Occipital lobe (tissue), 3 donors: ENCODE results near the gene TMIGD1. TPM values are rescaled to one million over a fixed set of nuclear protein-coding genes. Genes with fewer than 3 reads are reported as not detected.

Experiments
- DNase-seq: peaks from one replicate; lab custom pipeline; 2025; lab: John Stamatoyannopoulos, UW
- small RNA-seq: library from RNA; depleted of rRNA; stranded (forward); fragments of <200 nt; gene quantifications from one replicate; pipeline ENCODE3, GENCODE V24; 2014
- total RNA-seq: library from RNA; depleted of rRNA; stranded (reverse); fragments of >200 nt; gene quantifications from one replicate; pipeline ENCODE4 v1.2.3, GENCODE V29; 2014

The TMIGD1 gene
- total RNA-seq, 1 donor from 2014 or later, result not detected

DNA sequence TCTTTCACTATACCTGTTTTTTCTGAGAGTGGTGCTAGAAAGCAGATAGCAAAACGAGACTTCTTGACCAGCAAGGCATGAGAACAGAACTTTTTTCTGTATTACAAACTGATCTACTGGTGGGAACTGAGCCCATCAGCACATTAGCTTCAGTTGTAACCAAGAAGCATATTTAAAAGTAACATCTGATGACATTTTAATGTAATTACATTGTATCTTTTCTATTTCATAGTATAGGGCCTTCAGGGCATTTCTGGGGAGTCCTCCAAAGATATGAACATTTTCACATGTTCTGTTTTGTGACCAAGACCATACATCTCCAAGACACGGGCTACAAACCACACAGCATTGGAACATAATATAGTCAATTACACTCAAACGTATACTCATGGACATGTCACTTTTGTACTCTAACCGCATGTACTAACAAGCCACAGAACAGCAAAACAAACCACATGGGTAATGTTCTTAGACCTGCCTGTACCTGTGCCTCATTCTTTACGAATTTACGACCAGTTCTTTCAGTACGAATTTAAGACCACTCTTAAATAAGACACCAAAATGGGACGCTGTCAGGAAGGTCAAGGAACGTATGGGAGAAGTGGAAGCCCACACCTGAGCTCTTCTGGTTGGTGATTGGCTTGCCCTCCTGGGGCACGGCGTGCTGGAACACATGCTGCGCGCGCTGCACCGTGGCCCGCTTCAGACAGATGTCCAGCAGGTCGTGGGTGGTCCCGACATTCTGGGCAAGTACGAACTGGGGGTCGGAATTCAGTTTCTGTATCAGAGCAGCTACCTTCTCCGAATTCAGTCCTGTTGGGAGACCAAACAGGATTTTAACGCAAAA lies 42.9 kb downstream of the TMIGD1 start:
- no peak for DNase-seq

DNA sequence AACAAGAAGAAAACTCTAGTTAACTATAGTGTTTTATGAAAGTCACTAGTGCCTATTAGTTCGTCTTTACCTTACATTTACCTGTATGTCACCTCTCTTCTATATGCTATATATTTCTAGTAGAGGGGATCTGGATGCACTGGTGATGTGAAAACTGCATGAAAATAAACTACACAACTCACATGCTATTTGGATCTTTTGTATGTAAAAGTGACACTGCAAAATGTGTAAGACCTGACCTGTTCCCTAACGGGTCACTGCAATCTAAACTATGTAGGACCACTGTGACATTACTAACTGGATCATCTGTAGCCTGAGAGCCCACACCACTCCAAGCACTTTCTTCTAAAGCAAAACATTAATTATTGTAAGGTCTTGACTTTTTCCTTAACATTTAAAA lies 43.8 kb downstream of the TMIGD1 start:
- DNase-seq, result no peak

DNA sequence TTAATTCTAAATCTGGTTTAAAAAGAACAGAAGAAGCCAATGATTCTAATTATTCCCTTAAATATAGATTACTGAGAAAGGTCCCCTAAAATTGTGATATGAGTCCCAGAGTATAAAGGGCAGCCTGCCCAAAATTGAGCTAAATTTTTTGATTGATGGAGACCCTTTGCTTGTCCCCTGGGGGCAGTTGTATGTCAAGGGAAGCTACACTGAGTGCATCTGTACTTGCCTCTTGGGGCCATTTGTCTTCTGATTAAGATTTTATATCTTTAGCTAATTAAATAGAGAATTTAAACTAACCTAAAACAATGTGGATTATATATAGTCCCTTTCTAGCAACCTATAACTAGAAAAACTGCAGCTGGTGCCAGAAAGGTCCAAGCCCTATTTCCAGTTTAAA lies 54.7 kb downstream of the TMIGD1 start:
- no peak for DNase-seq

DNA sequence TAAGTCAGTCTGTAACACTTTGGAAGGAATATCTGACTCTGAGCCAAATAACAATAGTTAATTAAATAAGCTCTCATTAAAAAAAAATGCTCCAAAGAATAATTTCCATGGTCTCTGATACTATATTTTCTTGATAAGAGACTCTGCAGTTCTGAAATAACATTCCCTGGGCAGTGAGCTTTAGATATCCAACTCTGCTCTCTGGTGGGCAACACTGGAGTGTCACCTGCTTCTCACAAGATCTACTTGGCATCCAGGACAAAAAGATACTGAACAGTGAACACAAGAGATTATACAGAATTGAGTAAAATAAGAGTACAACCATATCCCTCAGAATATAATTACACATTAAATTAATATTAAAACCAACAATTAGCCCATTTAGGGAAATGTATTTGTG lies 55.8 kb downstream of the TMIGD1 start:
- DNase-seq, result no peak

DNA sequence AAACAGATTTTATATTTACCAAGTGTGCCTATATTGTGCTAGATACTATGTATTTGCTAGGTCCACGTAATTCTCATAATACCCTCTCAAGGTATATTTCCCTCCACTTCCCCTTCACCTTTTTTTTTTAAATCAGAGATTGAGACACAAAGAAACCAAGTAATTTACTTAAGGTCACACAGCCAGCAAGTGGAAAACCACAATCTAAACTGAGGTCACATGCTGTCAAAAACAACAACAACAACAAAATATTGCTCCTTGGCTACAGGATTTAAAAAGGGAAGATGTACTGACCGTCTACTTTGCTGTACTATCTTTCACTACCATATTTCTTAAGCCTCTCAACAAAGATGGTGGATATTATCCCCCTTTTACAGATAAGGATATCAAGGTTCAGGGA lies 57.9 kb downstream of the TMIGD1 start:
- DNase-seq, result no peak

DNA sequence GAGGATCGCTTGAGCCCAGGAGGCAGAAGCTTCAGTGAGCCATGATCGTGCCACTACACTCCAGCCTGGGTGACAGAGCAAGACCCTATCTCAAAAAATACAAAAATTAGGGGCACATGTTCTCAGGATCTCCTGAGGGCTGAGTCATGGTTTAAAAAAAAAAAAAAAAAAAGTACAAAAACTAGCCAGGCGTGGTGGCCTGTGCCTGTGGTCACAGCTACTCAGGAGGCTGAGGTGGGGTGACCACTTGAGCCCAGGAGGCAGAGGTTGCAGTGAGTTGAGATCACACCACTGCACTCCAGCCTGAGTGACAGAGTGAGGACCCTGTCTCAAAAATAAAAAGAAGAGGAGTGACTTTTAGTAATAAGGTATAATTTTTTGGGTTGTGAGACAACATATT lies 59.0 kb downstream of the TMIGD1 start:
- no peak for DNase-seq

DNA sequence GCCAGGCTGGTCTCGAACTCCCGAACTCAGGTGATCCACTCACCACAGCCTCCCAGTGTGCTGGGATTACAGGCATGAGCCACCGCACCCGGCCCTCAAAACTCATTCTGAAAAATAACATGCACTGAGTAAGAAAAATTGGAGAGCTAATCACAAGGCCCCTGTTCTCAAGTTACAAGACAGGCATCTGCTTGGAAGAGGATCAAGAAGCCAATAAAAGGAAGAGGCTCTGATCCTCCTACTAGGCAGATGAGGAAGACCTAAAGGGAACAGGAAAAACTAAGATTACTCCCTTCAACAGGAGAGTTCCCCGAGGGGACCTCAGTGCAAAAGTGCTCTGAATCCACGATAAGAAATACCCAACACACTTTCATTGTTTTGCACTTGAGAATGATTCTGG lies 60.5 kb downstream of the TMIGD1 start:
- DNase-seq, result no peak

DNA sequence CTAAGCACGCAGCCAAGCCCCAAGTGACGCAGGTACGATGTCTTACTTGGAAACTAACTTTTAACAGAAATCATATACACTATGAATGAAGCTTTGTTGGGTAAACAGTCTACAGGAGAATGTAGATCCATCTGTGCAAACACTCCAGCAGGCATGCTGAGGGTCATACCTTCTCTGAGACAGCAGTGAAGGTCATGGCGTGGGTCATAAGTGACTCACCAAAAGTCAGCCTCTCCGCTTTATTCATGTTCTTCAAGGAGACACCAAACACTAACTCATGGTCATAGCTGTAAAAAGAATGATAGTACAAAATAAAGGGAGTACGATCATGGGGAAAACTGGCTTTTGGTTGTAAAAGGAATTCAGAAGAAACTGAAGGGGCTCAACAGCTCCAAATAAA lies 62.8 kb downstream of the TMIGD1 start:
- no peak for DNase-seq

DNA sequence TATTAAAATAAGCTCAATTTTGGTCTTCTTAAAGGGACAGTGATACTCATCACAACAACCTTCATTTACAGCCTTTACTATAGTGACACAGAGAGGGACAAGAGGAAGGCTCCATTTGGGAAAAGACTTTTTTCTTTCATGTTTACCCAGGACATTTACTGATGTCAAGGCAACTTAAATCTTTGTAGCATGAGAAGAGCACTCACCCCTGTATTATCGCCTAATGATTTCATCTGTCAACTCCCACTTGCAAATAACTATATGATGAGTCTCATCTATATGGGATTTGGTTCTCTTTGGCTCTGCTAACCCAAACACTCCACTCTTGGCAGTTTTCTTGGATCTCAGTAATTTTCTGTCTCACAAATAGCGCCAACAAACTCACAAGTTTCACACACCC lies 66.2 kb downstream of the TMIGD1 start:
- DNase-seq, result no peak

Small RNAs within 50 kb of the gene (small RNA-seq; reads per million reads assigned to genes)
- not detected for gene RF00019
- gene RNU6-1267P, result not detected
- not detected for gene RNU6-990P

Other genes starting within 250 kb of the TMIGD1 start
- 7.2 TPM for gene NSRP1, start 217.2 kb downstream of the TMIGD1 start, total RNA-seq
- gene SLC6A4, start 98.4 kb downstream of the TMIGD1 start, total RNA-seq, result 2.2 TPM
- gene BLMH, start 42.1 kb downstream of the TMIGD1 start, total RNA-seq, result 37.6 TPM
- 60.4 TPM for gene CPD, start 44.9 kb upstream of the TMIGD1 start, total RNA-seq
- gene GOSR1, start 143.4 kb upstream of the TMIGD1 start, total RNA-seq, result 27.9 TPM